HL-60 (cell line): ENCODE results near the gene SYNPO.

ENCODE experiments used
- DNase-seq, 2 experiments: peaks; one replicate each; pipeline ENCODE4 v3.0.0-alpha.2; 2010 to 2020; ENCODE audit warnings: low read depth in 1 of 2, low spot score in 1 of 2
- H3K27ac ChIP-seq: fragments of 250-450 bp; sonication (Bioruptor Pico); replicated peaks from 2 replicates; pipeline ENCODE4 v1.5.1; 2020; ENCODE audit warnings: mild to moderate bottlenecking, moderate library complexity
- H3K27me3 ChIP-seq: fragments of 250-450 bp; sonication (Bioruptor Pico); 2 replicates; pipeline ENCODE4 v1.5.1; 2021; ENCODE audit warnings: mild to moderate bottlenecking, moderate library complexity; ENCODE audit not compliant: insufficient read depth, poor library complexity, severe bottlenecking
- H3K4me3 ChIP-seq: replicated peaks from 2 replicates; pipeline ENCODE4 v1.5.1; 2011; ENCODE audit warnings: mild to moderate bottlenecking, control low read depth, low read length; ENCODE audit not compliant: insufficient read depth
- CTCF ChIP-seq: IDR thresholded peaks from one replicate; pipeline ENCODE4 v1.5.1; 2011; ENCODE audit warnings: low read length, control low read depth, inconsistent platforms; ENCODE audit not compliant: insufficient read depth
- GABPA ChIP-seq: IDR thresholded peaks from 2 replicates; pipeline ENCODE4 v1.6.1; 2012; ENCODE audit warnings: low read depth
- POLR2AphosphoS5 ChIP-seq: IDR thresholded peaks from 2 replicates; pipeline ENCODE4 v1.6.1; 2012; ENCODE audit warnings: low read depth
- REST ChIP-seq: IDR thresholded peaks from 2 replicates; pipeline ENCODE4 v1.6.1; 2012; ENCODE audit warnings: low read depth; ENCODE audit not compliant: insufficient replicate concordance
- SPI1 ChIP-seq: IDR thresholded peaks from 2 replicates; pipeline ENCODE4 v1.6.1; 2012; ENCODE audit warnings: low read depth, mild to moderate bottlenecking, borderline replicate concordance

Gene SYNPO

GRCh38 chr5:150653762-150654556, 13.5 kb downstream of the SYNPO start:
- H3K27me3 ChIP-seq, result no peaks in the 10 kb centered on the region
- no peak for DNase-seq
- H3K4me3 ChIP-seq, result no peak overlapping the region
- TF ChIP-seq CTCF (no peak), POLR2AphosphoS5 (no peak), SPI1 (no peak), REST (no peak), GABPA (no peak)
- no peak overlapping the region for H3K27ac ChIP-seq

GRCh38 chr5:150655221-150655620, 14.8 kb downstream of the SYNPO start:
- H3K27ac ChIP-seq, result no peak overlapping the region
- no peak for TF ChIP-seq GABPA
- TF ChIP-seq CTCF, result no peak
- TF ChIP-seq SPI1, result no peak
- TF ChIP-seq REST, result no peak
- no peak overlapping the region for H3K4me3 ChIP-seq
- no peak for DNase-seq
- H3K27me3 ChIP-seq, result no peaks in the 10 kb centered on the region

- Histone ChIP-seq H3K4me3 (peak overlapping the region; percentile 56), H3K27me3 (no peaks in the 10 kb centered on the region), H3K27ac (peak overlapping the region; percentile 29; the same call in 1 of the 2 replicates)
- TF ChIP-seq POLR2AphosphoS5 (0 out of 2 replicates have a peak, but pooled peaks have one; percentile 23), CTCF (peak; percentile 20), SPI1 (no peak)
- peak; percentile 51 to 56 for DNase-seq
These were observed 16.0 kb downstream of the SYNPO start for GRCh38 chr5:150656191-150657132.
